K562 (cell line): ENCODE measurements around the gene RUNX1. TPM values are rescaled to one million over a fixed set of nuclear protein-coding genes. Genes with fewer than 3 reads are reported as not detected.

Source experiments
- ATAC-seq: fragments of 200-7000 bp; cut with Tn5 transposase; 3 replicates; pipeline ENCODE4 v1.9.1; 2020; ENCODE audit warnings: moderate library complexity
- BruUV-seq: library from RNA; stranded (reverse); fragments of 400-500 nt; replicated peaks from 2 replicates; lab custom pipeline; 2021; lab: Mats Ljungman, UMichigan
- CTCF ChIA-PET: fragments of 300-600 bp; formaldehyde crosslinking; extraction: SDS; loops from one replicate; lab custom pipeline; 2021; ENCODE audit warnings: low intra/inter-chr PET ratio; lab: Yijun Ruan, JAX
- POLR2A ChIA-PET: fragments of 300-600, 350-650 bp; sonication (Branson Sonifier 250); formaldehyde crosslinking; extraction: SDS; loops from one replicate; lab custom pipeline; 2021; ENCODE audit warnings: antibody characterized with exemption, inconsistent platforms; lab: Yijun Ruan, JAX
- DNase-seq, 4 experiments: peaks; one replicate each; pipeline versions ENCODE4 v3.0.0 to v3.0.0-alpha.2; 2011 to 2018; ENCODE audit warnings: low spot score in 3 of 4, mixed read lengths in 3 of 4; ENCODE audit errors: extremely low read depth in 1 of 4
- FAIRE-seq: peaks from 2 replicates; lab custom pipeline; 2011; peaks lifted over from hg19 to GRCh38; lab: Jason Lieb, UNC
- H2AFZ ChIP-seq: 2 replicates; pipeline ENCODE4 v1.6.0; 2011; ENCODE audit warnings: low read depth, low read length, control low read depth, inconsistent platforms
- H3K27ac ChIP-seq: fragments of 200-600 bp; 3 replicates; pipeline ENCODE4 v1.8.0; 2011; ENCODE audit warnings: low read depth, mild to moderate bottlenecking, control low read depth, inconsistent platforms, low read length, moderate library complexity, mixed read lengths; ENCODE audit errors: extremely low read depth
- H3K27me3 ChIP-seq, 2 experiments: fragments of 300-600 bp in 1 of 2; 2 replicates in 1 of 2; 3 replicates in 1 of 2; pipeline versions ENCODE4 v1.6.0 to v1.8.0; 2011; ENCODE audit warnings: inconsistent platforms in 2 of 2, low read length in 2 of 2, mild to moderate bottlenecking in 1 of 2, mixed read lengths in 1 of 2, moderate library complexity in 1 of 2; ENCODE audit not compliant: control insufficient read depth in 2 of 2, insufficient read depth in 2 of 2
- H3K36me3 ChIP-seq: fragments of 300-600 bp; 3 replicates; pipeline ENCODE4 v1.8.0; 2011; ENCODE audit warnings: mild to moderate bottlenecking, low read length, inconsistent platforms; ENCODE audit not compliant: control insufficient read depth, insufficient read depth
- H3K4me1 ChIP-seq, 2 experiments: fragments of 200-600 bp in 1 of 2; replicated peaks in 1 of 2; 2 replicates in 1 of 2; 3 replicates in 1 of 2; pipeline versions ENCODE4 v1.5.1 to v1.8.0; 2011; ENCODE audit warnings: inconsistent platforms in 2 of 2, low read length in 2 of 2, mild to moderate bottlenecking in 1 of 2, mixed read lengths in 1 of 2, moderate library complexity in 1 of 2; ENCODE audit not compliant: control insufficient read depth in 2 of 2, insufficient read depth in 2 of 2
- H3K4me2 ChIP-seq: 2 replicates; pipeline ENCODE4 v1.6.1; 2011; ENCODE audit warnings: low read length, control low read depth, inconsistent platforms, mixed read lengths; ENCODE audit not compliant: insufficient read depth
- H3K4me3 ChIP-seq: fragments of 200-600 bp; sonication (generic), shearing (Covaris generic); 2 replicates; pipeline ENCODE4 v1.5.1; 2016; ENCODE audit warnings: control low read depth, inconsistent platforms
- H3K79me2 ChIP-seq: fragments of 200-600 bp; 3 replicates; pipeline ENCODE4 v1.8.0; 2011; ENCODE audit warnings: low read length, inconsistent platforms; ENCODE audit not compliant: control insufficient read depth, insufficient read depth
- H3K9ac ChIP-seq, 2 experiments: 2 replicates each; pipeline versions ENCODE4 v1.6.0 to v1.6.1; 2011; ENCODE audit warnings: low read depth in 2 of 2, low read length in 2 of 2, control low read depth in 1 of 2, inconsistent platforms in 1 of 2, mild to moderate bottlenecking in 1 of 2, mixed read lengths in 1 of 2; ENCODE audit not compliant: insufficient read depth in 1 of 2
- H3K9me1 ChIP-seq: one replicate; pipeline ENCODE4 v1.6.0; 2011; ENCODE audit warnings: inconsistent platforms, mild to moderate bottlenecking, low read length, moderate library complexity; ENCODE audit not compliant: control insufficient read depth, insufficient read depth
- H3K9me3 ChIP-seq: replicated peaks from 2 replicates; pipeline ENCODE4 v1.5.1; 2011; ENCODE audit warnings: low read depth, low read length, inconsistent platforms; ENCODE audit not compliant: control insufficient read depth, insufficient read depth
- H4K20me1 ChIP-seq: replicated peaks from 2 replicates; pipeline ENCODE4 v1.6.1; 2011; ENCODE audit warnings: low read length, inconsistent platforms, mixed read lengths; ENCODE audit not compliant: control insufficient read depth, insufficient read depth
- MTF1 ChIP-seq: fragments of 250-450 bp; sonication (Bioruptor Pico); IDR thresholded peaks from 2 replicates; pipeline ENCODE4 v1.9.0; 2021; ENCODE audit warnings: moderate library complexity, mild to moderate bottlenecking, inconsistent platforms, borderline replicate concordance
- RCOR1 ChIP-seq, 2 experiments: IDR thresholded peaks; 2 replicates each; pipeline ENCODE4 v1.6.1; 2012; ENCODE audit warnings: low read depth in 2 of 2, low read length in 2 of 2, borderline replicate concordance in 1 of 2, improper control_type of control experiment in 1 of 2
- WGBS: fragments of 100-300 bp; shearing (Covaris generic); methylation state at CpG from one replicate; pipeline ENCODE4 v1.1.6; 2016; ENCODE audit warnings: low coverage, mixed read lengths; ENCODE audit not compliant: insufficient coverage; ENCODE audit errors: missing lambda C conversion rate; 5-methylcytosine and 5-hydroxymethylcytosine counted together
- in situ Hi-C: fragments of 300-500 bp; cut with MboI; formaldehyde crosslinking; loops from 4 replicates; pipeline ENCODE4 v1.15.0; 2018; ENCODE audit warnings: inconsistent platforms, mixed read lengths
- intact Hi-C: fragments of 100-400 bp; cut with micrococcal nuclease; formaldehyde crosslinking; loops from 2 replicates; pipeline ENCODE4 v1.14.2; 2022
- polyA plus RNA-seq, 8 experiments: library from polyadenylated mRNA; depleted of rRNA in 4 of 8; stranded (reverse) in 5 of 8; unstranded in 3 of 8; fragments of >200 nt; fragmentation: Nextera tagmentation in 2 of 8; fragmentation: Illumina TruSeq in 1 of 8; extraction: Ambion mirVana in 2 of 8; extraction: Trizol in 1 of 8; gene quantifications; 2 replicates each; pipeline versions ENCODE4 v1.2.1 to v1.2.3, GENCODE V29; 2011 to 2014; ENCODE audit warnings: inconsistent platforms in 1 of 8, missing spikeins in 1 of 8
- total RNA-seq, 7 experiments: library from RNA; depleted of rRNA in 6 of 7; stranded (reverse); fragments of >200 nt in 6 of 7; fragmentation: Illumina TruSeq in 2 of 7; extraction: Trizol in 2 of 7; gene quantifications; 2 replicates each; pipeline versions ENCODE4 v1.2.1 to v1.2.3, GENCODE V29; 2011 to 2021; ENCODE audit warnings: low replicate concordance in 1 of 7
- TF ChIP-seq, protein P1 (sequence below), 2 experiments: fragments of 450-650 bp in 1 of 2; sonication (generic) in 1 of 2; formaldehyde crosslinking in 1 of 2; IDR thresholded peaks in 1 of 2; conservative IDR thresholded peaks in 1 of 2; 2 replicates each; pipeline versions ENCODE4 v1.6.1 to v1.8.1; 2016 to 2023; ENCODE audit warnings: mild to moderate bottlenecking in 2 of 2, moderate library complexity in 2 of 2, inconsistent platforms in 1 of 2, missing genetic modification reagents in 1 of 2

Gene RUNX1
- total and polyA plus RNA-seq, 9 of the 15 experiments (the other 6 are each of a cell fraction or from before 2014, with no cell fraction given) = 2.2 to 68.6 (median 17.8) TPM

DNA sequence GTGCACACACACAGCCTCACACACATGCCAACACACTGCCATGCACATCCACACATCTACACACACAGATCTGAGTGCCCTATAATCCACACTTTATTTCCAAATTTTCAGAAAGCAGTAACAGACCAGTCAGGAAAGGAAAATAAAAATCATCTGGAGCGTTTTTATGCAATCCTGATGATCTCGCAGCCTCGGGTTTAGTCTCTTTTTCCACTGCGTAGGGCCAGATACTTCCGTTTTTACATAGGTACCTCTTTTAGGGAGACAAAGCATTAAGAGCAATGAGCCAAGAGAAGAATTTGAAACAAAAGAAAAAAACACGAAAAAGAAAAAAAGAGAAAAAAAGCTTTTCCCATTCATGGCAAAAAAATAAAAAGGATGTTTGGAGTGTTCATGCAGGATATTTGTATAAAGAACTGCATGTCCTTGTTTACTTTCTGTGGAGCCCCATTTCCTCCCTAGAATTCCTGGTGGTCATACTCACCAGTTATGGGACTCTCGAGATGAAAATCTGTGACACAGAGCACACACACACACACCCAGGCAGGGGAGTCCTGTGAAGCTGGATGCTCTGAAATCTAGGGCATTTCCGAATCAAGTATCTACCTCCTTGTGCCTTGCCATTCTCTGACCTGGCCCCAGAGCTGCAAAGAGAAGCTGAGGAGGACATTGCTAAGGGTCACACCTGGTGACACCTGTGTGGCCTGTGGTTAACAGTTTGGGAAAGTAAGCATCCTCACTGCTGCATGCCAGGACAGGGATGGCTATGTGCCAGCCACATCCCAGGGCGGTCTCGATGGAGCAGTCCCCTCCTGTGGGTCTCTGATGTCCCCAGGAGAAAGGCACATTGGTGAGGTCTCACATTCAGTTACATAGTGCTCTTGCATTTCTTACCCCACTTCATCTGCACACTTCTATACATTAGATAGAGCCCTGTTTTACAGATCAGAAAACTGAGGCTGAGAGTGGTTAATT is 83.6 kb downstream of the RUNX1 start:
- Histone ChIP-seq H3K9ac (0 out of 4 replicates have a peak overlapping the region, but pooled peaks of 1 of the 2 experiments have one; percentile 37), H3K27ac (no peak overlapping the region), H3K9me3 (no peaks in the 10 kb centered on the region), H3K4me3 (no peak overlapping the region), H3K4me2 (no peak overlapping the region), H3K9me1 (no peaks in the 10 kb centered on the region), H3K79me2 (no peaks in the 10 kb centered on the region), H2AFZ (no peak overlapping the region), H3K27me3 (no peaks in the 10 kb centered on the region), H4K20me1 (no peaks in the 10 kb centered on the region), H3K4me1 (peaks cover 9 to 24% of the 10 kb centered on the region in 2 experiments; a peak in 4 of 5 replicates), H3K36me3 (no peaks in the 10 kb centered on the region)
- no peak for DNase-seq
- no peak for FAIRE-seq
- ChIA-PET CTCF (no interaction called here), POLR2A (interaction anchor here (1.0 kb wide), 1 partner anchor 56 kb away, joined by 3 read pairs; no protein-coding TSS in a partner anchor)
- 48% methylated on average over 10 of the region's 10 CpGs for WGBS
- ATAC-seq = no peak
- in situ Hi-C loops = no loop called here
- intact Hi-C loops = no loop called here
- BruUV-seq = no TSS peak
- TF ChIP-seq MTF1 (CRISPR knock-in tag) = no peak
- TF ChIP-seq, protein P1, sequence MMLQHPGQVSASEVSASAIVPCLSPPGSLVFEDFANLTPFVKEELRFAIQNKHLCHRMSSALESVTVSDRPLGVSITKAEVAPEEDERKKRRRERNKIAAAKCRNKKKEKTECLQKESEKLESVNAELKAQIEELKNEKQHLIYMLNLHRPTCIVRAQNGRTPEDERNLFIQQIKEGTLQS (IDR thresholded peaks at IDR 0.05) = 0 out of 2 replicates have a peak, but pooled peaks have one; percentile 32
- TF ChIP-seq, protein P1 (CRISPR knock-in tag; conservative IDR thresholded peaks at IDR 0.05) = no peak
- no peak for TF ChIP-seq RCOR1 (IDR thresholded peaks at IDR 0.05; ENCODE audit: borderline replicate concordance in 1 of 2, low read depth in 2 of 2, low read length in 2 of 2)
